GM12892 (cell line): ENCODE data around the gene CRTC1.

Source experiments
- DNase-seq: peaks from one replicate; pipeline ENCODE4 v3.0.0; 2011; ENCODE audit not compliant: insufficient read length
- FAIRE-seq: peaks from 2 replicates; lab custom pipeline; 2011; peaks lifted over from hg19 to GRCh38; lab: Jason Lieb, UNC
- POLR2A ChIP-seq: IDR thresholded peaks from 2 replicates; pipeline ENCODE4 v1.6.1; 2011; ENCODE audit warnings: low read depth, low read length, control low read depth
- POLR2AphosphoS5 ChIP-seq: IDR thresholded peaks from 2 replicates; pipeline ENCODE4 v1.6.1; 2011; ENCODE audit warnings: low read depth, low read length, control low read depth
- TAF1 ChIP-seq: IDR thresholded peaks from 2 replicates; pipeline ENCODE4 v1.6.1; 2011; ENCODE audit warnings: low read depth, mild to moderate bottlenecking, control low read depth, low read length, borderline replicate concordance

The CRTC1 gene

GRCh38 chr19:18700501-18701249 lies 17.2 kb downstream of the CRTC1 start:
- peak; percentile 81 for DNase-seq
- peak; percentile 77 for FAIRE-seq

GRCh38 chr19:18701250-18701608 lies 17.7 kb downstream of the CRTC1 start:
- no peak for TF ChIP-seq TAF1
- TF ChIP-seq POLR2AphosphoS5: no peak
- FAIRE-seq (no peak), DNase-seq (no peak)

More at GRCh38 chr19:18700501-18701249, 17.2 kb downstream of the CRTC1 start:
- TF ChIP-seq POLR2AphosphoS5: no peak
- no peak for TF ChIP-seq TAF1
- no peak for TF ChIP-seq POLR2A

GRCh38 chr19:18704054-18704453 lies 20.6 kb downstream of the CRTC1 start:
- no peak for TF ChIP-seq POLR2AphosphoS5
- TF ChIP-seq TAF1: no peak
- TF ChIP-seq POLR2A: no peak
- DNase-seq (no peak), FAIRE-seq (no peak)

GRCh38 chr19:18704971-18705370 lies 21.5 kb downstream of the CRTC1 start:
- DNase-seq (no peak), FAIRE-seq (no peak)
- TF ChIP-seq TAF1: no peak
- TF ChIP-seq POLR2AphosphoS5: no peak
- no peak for TF ChIP-seq POLR2A

GRCh38 chr19:18708452-18709231 lies 25.2 kb downstream of the CRTC1 start:
- DNase-seq: no peak
- FAIRE-seq: no peak
- TF ChIP-seq POLR2AphosphoS5: no peak
- no peak for TF ChIP-seq POLR2A
- TF ChIP-seq TAF1: no peak

GRCh38 chr19:18709546-18709945 lies 26.1 kb downstream of the CRTC1 start:
- DNase-seq (no peak), FAIRE-seq (no peak)
- TF ChIP-seq TAF1: no peak
- TF ChIP-seq POLR2AphosphoS5: no peak
- TF ChIP-seq POLR2A: no peak

GRCh38 chr19:18710186-18710585 lies 26.7 kb downstream of the CRTC1 start:
- no peak for FAIRE-seq

GRCh38 chr19:18710996-18711751 lies 27.7 kb downstream of the CRTC1 start:
- TF ChIP-seq TAF1 (no peak), POLR2AphosphoS5 (no peak), POLR2A (no peak)
- FAIRE-seq (no peak), DNase-seq (no peak)

More at GRCh38 chr19:18710186-18710585, 26.7 kb downstream of the CRTC1 start:
- DNase-seq: no peak
- no peak for TF ChIP-seq TAF1
- no peak for TF ChIP-seq POLR2AphosphoS5

GRCh38 chr19:18711893-18712292 lies 28.4 kb downstream of the CRTC1 start:
- DNase-seq (no peak), FAIRE-seq (no peak)
- TF ChIP-seq POLR2AphosphoS5 (no peak), TAF1 (no peak), POLR2A (no peak)

GRCh38 chr19:18712981-18713380 lies 29.5 kb downstream of the CRTC1 start:
- TF ChIP-seq POLR2AphosphoS5: no peak
- no peak for TF ChIP-seq TAF1
- TF ChIP-seq POLR2A: no peak
- FAIRE-seq: no peak
- no peak for DNase-seq

- FAIRE-seq: no peak
- TF ChIP-seq TAF1: no peak
- no peak for TF ChIP-seq POLR2A
- TF ChIP-seq POLR2AphosphoS5: no peak
Observed at GRCh38 chr19:18713550-18714117, 30.2 kb downstream of the CRTC1 start.

More at GRCh38 chr19:18713550-18714117, 30.2 kb downstream of the CRTC1 start:
- DNase-seq: no peak
